HepG2 (cell line): Measurements from ENCODE around the gene DDTL. TPM values are rescaled to one million over a fixed set of nuclear protein-coding genes. Genes with fewer than 3 reads are reported as not detected.

ENCODE experiments used
- ATAC-seq: fragments of 200-7000 bp; cut with Tn5 transposase; 3 replicates; pipeline ENCODE4 v1.9.1; 2020; ENCODE audit warnings: mild to moderate bottlenecking, moderate library complexity
- BruUV-seq: library from RNA; stranded (reverse); fragments of 400-500 nt; replicated peaks from 2 replicates; lab custom pipeline; 2021; lab: Mats Ljungman, UMichigan
- CTCF ChIA-PET: fragments of 300-600 bp; formaldehyde crosslinking; extraction: SDS; loops from one replicate; lab custom pipeline; 2021; ENCODE audit warnings: low total read pairs, inconsistent platforms, low intra/inter-chr PET ratio; lab: Yijun Ruan, JAX
- POLR2A ChIA-PET: fragments of 350-600 bp; sonication (Branson Sonifier 250); formaldehyde crosslinking; loops from one replicate; lab custom pipeline; 2020; ENCODE audit warnings: antibody characterized with exemption, inconsistent platforms; lab: Yijun Ruan, JAX
- DNase-seq: peaks from one replicate; pipeline ENCODE4 v3.0.0-alpha.2; 2015; ENCODE audit warnings: low spot score
- FAIRE-seq: peaks from 3 replicates; lab custom pipeline; 2011; peaks lifted over from hg19 to GRCh38; lab: Jason Lieb, UNC
- H2AFZ ChIP-seq: one replicate; pipeline ENCODE4 v1.6.1; 2011; ENCODE audit warnings: low read length, inconsistent platforms
- H3K27ac ChIP-seq: fragments of 300-600 bp; 3 replicates; pipeline ENCODE4 v1.8.0; 2011; ENCODE audit warnings: mixed run types, mild to moderate bottlenecking, mixed read lengths, low read length, inconsistent platforms; ENCODE audit not compliant: insufficient read depth; ENCODE audit errors: extremely low read length
- H3K27me3 ChIP-seq, 2 experiments: fragments of 200-600 bp in 1 of 2; 2 replicates in 1 of 2; 3 replicates in 1 of 2; pipeline versions ENCODE4 v1.6.0 to v1.8.0; 2011; ENCODE audit warnings: low read length in 2 of 2, mild to moderate bottlenecking in 2 of 2, moderate library complexity in 2 of 2, inconsistent platforms in 1 of 2; ENCODE audit not compliant: insufficient read depth in 2 of 2, control insufficient read depth in 1 of 2
- H3K36me3 ChIP-seq, 2 experiments: fragments of 200-600 bp in 1 of 2; replicated peaks in 1 of 2; 2 replicates in 1 of 2; 3 replicates in 1 of 2; pipeline versions ENCODE4 v1.5.1 to v1.8.0; 2011; ENCODE audit warnings: low read length in 2 of 2, inconsistent platforms in 1 of 2; ENCODE audit not compliant: insufficient read depth in 2 of 2, control insufficient read depth in 1 of 2
- H3K4me1 ChIP-seq: 2 replicates; pipeline ENCODE4 v1.5.1; 2012; ENCODE audit warnings: low read length, inconsistent platforms; ENCODE audit not compliant: insufficient read depth
- H3K4me2 ChIP-seq: 2 replicates; pipeline ENCODE4 v1.6.0; 2011; ENCODE audit warnings: low read depth, low read length, inconsistent platforms
- H3K4me3 ChIP-seq, 3 experiments: fragments of 200-600 bp in 1 of 3; sonication (generic), shearing (Covaris generic) in 1 of 3; replicated peaks in 1 of 3; 2 replicates each; pipeline ENCODE4 v1.5.1; 2011 to 2016; ENCODE audit warnings: low read length in 3 of 3, inconsistent platforms in 2 of 3, low read depth in 2 of 3, mild to moderate bottlenecking in 2 of 3, control low read depth in 1 of 3, mixed read lengths in 1 of 3; ENCODE audit not compliant: insufficient read depth in 1 of 3
- H3K79me2 ChIP-seq: one replicate; pipeline ENCODE4 v1.6.1; 2011; ENCODE audit warnings: low read length, inconsistent platforms; ENCODE audit not compliant: insufficient read depth
- H3K9ac ChIP-seq: 2 replicates; pipeline ENCODE4 v1.6.0; 2011; ENCODE audit warnings: mild to moderate bottlenecking, low read depth, low read length, inconsistent platforms; ENCODE audit not compliant: insufficient read depth
- H3K9me3 ChIP-seq: 2 replicates; pipeline ENCODE4 v1.5.1; 2012; ENCODE audit warnings: mild to moderate bottlenecking, low read length
- H4K20me1 ChIP-seq: 2 replicates; pipeline ENCODE4 v1.6.0; 2011; ENCODE audit warnings: inconsistent platforms, mild to moderate bottlenecking, low read length, moderate library complexity; ENCODE audit not compliant: insufficient read depth
- JARID2 ChIP-seq: sonication (generic); formaldehyde crosslinking; IDR thresholded peaks from 2 replicates; pipeline ENCODE4 v1.8.1; 2023; ENCODE audit warnings: missing genetic modification reagents, inconsistent platforms; ENCODE audit not compliant: insufficient replicate concordance
- PPARG ChIP-seq: conservative IDR thresholded peaks from 2 replicates; pipeline ENCODE4 v1.6.1; 2016; ENCODE audit warnings: missing biosample characterization, missing genetic modification reagents
- ZNF235 ChIP-seq: sonication (generic); formaldehyde crosslinking; IDR thresholded peaks from 2 replicates; pipeline ENCODE4 v1.8.1; 2023; ENCODE audit warnings: mild to moderate bottlenecking, missing genetic modification reagents, borderline replicate concordance
- ZNF382 ChIP-seq: sonication (generic); formaldehyde crosslinking; IDR thresholded peaks from 2 replicates; pipeline ENCODE4 v1.5.0; 2020; ENCODE audit warnings: missing genetic modification reagents, mild to moderate bottlenecking, borderline replicate concordance
- ZNF562 ChIP-seq: sonication (generic); formaldehyde crosslinking; IDR thresholded peaks from 2 replicates; pipeline ENCODE4 v1.8.0; 2022; ENCODE audit warnings: missing genetic modification reagents, borderline replicate concordance
- WGBS: methylation state at CpG from one replicate; pipeline ENCODE4 v1.1.6; 2017; ENCODE audit warnings: low lambda C conversion rate; 5-methylcytosine and 5-hydroxymethylcytosine counted together
- in situ Hi-C: cut with HindIII; loops from 2 replicates; pipeline ENCODE4 v1.10.0; 2017; ENCODE audit warnings: low pct_unique_long_range_greater_than_20kb; ENCODE audit not compliant: extremely low pct_ligation_motif_present
- intact Hi-C: fragments of 100-400 bp; cut with micrococcal nuclease; formaldehyde crosslinking; loops from one replicate; pipeline ENCODE4 v1.10.0; 2022; ENCODE audit not compliant: unreplicated experiment
- polyA plus RNA-seq, 8 experiments: library from polyadenylated mRNA; depleted of rRNA in 3 of 8; stranded (reverse) in 7 of 8; unstranded in 1 of 8; fragments of >200 nt; fragmentation: Illumina TruSeq in 4 of 8; extraction: Trizol in 4 of 8; gene quantifications; 2 replicates each; pipeline versions ENCODE4 v1.2.1 to v1.2.3, GENCODE V29; 2011 to 2016; ENCODE audit warnings: low read depth in 4 of 8, missing spikeins in 1 of 8, mixed read lengths in 1 of 8; ENCODE audit not compliant: insufficient read depth in 1 of 8
- total RNA-seq, 5 experiments: library from RNA; depleted of rRNA; stranded (reverse); fragments of >200 nt; fragmentation: Illumina TruSeq; extraction: Trizol; gene quantifications; 2 replicates each; pipeline ENCODE4 v1.2.3, GENCODE V29; 2016; ENCODE audit warnings: low read depth in 1 of 5
- TF ChIP-seq, protein P1 (sequence below): sonication (generic); formaldehyde crosslinking; IDR thresholded peaks from 2 replicates; pipeline ENCODE4 v1.4.0; 2020; ENCODE audit warnings: mild to moderate bottlenecking, missing genetic modification reagents
- TF ChIP-seq, protein P2 (sequence below): sonication (generic); formaldehyde crosslinking; IDR thresholded peaks from 2 replicates; pipeline ENCODE4 v1.4.0; 2020; ENCODE audit warnings: missing genetic modification reagents
- TF ChIP-seq, protein P3 (sequence below): sonication (generic); formaldehyde crosslinking; IDR thresholded peaks from 2 replicates; pipeline ENCODE4 v1.8.0; 2022; ENCODE audit warnings: low read depth, missing genetic modification reagents

Gene DDTL
- total and polyA plus RNA-seq, 2 of the 13 experiments (the other 11 are each of a cell fraction or from before 2014, with no cell fraction given) = 0.31 TPM; not detected in 1

DNA sequence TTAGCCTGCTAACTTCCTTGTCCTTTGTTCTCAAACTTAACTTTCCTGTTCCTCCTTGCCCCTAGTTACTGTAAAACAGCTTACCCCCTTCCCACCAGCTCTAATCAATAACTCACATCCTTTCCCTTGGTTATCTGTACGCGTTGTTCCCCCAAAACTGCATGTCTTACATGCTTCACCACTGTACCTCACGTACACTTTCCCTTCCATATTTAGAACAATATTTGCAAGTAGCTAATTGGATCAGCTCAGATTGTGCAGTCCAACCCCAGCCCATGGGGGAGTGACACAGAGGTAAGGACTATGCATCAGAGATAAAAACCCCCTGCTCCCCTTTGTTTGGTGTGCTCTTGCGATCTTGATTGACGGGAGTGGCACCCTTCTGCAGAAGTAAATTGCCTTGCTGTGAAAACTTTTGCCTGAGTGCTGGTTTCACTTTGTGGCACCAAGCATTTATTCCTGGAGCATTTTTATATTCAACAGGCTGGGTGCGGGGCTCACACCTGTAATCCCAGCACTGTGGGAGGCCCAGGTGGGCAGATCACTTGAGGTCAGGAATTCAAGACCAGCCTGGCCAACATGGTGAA, 41.6 kb upstream of the DDTL start:
- CTCF ChIA-PET = no interaction called here
- H3K9me3 ChIP-seq = peaks cover under 1% of the 10 kb centered on the region; the same call in 1 of the 2 replicates
- in situ Hi-C loops = loop anchor here (5.0 kb wide), 1 partner anchor 42 kb away; the partner anchor contains the start of gene DDTL

DNA sequence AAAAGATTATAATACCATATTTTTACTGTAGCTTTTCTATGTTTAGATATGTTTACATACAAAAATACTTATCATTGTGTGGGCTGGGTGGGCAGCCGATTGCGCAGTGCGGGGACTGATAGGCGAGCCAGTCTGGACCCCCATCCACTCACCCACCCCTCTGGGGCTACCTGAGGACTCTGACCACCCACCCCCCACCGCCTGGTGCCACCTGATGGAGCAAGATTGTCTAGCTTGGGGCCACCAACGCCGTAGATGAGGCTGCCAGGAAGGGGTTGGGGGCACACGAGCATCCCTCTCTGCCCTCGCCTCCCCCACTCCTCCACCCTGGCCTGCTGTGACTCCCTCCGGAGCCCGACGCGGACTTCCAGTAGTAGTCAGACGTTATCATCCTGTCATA, 40.1 kb upstream of the DDTL start:
- intact Hi-C loops (no loop called here), in situ Hi-C loops (loop anchor here (5.0 kb wide), 1 partner anchor 41 kb away; the partner anchor contains the start of gene DDTL)
- Histone ChIP-seq H3K27me3 (no peaks in the 10 kb centered on the region), H4K20me1 (no peaks in the 10 kb centered on the region), H2AFZ (no peak overlapping the region), H3K9me3 (peaks cover 7% of the 10 kb centered on the region), H3K4me1 (peaks cover 18% of the 10 kb centered on the region), H3K27ac (no peak overlapping the region), H3K36me3 (peaks cover 8 to 36% of the 10 kb centered on the region in 2 experiments), H3K79me2 (no peaks in the 10 kb centered on the region), H3K4me2 (no peak overlapping the region), H3K4me3 (no peak overlapping the region), H3K9ac (no peak overlapping the region)
- 75% methylated on average over 14 of the region's 14 CpGs for WGBS
- no peak for ATAC-seq
- no peak for FAIRE-seq
- no peak for DNase-seq
- BruUV-seq = no TSS peak
- TF ChIP-seq ZNF382 (CRISPR knock-in tag) = no peak
- no peak for TF ChIP-seq ZNF235
- TF ChIP-seq, protein P1, sequence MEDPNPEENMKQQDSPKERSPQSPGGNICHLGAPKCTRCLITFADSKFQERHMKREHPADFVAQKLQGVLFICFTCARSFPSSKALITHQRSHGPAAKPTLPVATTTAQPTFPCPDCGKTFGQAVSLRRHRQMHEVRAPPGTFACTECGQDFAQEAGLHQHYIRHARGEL (CRISPR knock-in tag) = no peak
- no peak for TF ChIP-seq JARID2
- TF ChIP-seq PPARG (CRISPR knock-in tag) = no peak
- TF ChIP-seq, protein P2, sequence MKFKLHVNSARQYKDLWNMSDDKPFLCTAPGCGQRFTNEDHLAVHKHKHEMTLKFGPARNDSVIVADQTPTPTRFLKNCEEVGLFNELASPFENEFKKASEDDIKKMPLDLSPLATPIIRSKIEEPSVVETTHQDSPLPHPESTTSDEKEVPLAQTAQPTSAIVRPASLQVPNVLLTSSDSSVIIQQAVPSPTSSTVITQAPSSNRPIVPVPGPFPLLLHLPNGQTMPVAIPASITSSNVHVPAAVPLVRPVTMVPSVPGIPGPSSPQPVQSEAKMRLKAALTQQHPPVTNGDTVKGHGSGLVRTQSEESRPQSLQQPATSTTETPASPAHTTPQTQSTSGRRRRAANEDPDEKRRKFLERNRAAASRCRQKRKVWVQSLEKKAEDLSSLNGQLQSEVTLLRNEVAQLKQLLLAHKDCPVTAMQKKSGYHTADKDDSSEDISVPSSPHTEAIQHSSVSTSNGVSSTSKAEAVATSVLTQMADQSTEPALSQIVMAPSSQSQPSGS = no peak
- ChIA-PET CTCF (no interaction called here), POLR2A (interaction anchor here (0.9 kb wide), 1 partner anchor 32 kb away, joined by 4 read pairs; the partner anchor contains the start of gene MIF)

More for the DNA sequence above, 41.6 kb upstream of the DDTL start:
- ATAC-seq (no peak), FAIRE-seq (no peak), DNase-seq (peak; percentile 0)
- 0 out of 2 replicates have a peak, but pooled peaks have one; percentile 20 for TF ChIP-seq ZNF562
- TF ChIP-seq, protein P3, sequence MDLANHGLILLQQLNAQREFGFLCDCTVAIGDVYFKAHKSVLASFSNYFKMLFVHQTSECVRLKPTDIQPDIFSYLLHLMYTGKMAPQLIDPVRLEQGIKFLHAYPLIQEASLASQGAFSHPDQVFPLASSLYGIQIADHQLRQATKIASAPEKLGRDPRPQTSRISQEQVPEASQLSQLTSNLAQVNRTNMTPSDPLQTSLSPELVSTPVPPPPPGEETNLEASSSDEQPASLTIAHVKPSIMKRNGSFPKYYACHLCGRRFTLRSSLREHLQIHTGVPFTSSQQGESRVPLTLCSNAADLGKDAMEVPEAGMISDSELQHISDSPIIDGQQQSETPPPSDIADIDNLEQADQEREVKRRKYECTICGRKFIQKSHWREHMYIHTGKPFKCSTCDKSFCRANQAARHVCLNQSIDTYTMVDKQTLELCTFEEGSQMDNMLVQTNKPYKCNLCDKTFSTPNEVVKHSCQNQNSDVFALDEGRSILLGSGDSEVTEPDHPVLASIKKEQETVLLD (CRISPR knock-in tag) = no peak
- Histone ChIP-seq H3K27me3 (no peaks in the 10 kb centered on the region), H4K20me1 (no peaks in the 10 kb centered on the region), H2AFZ (no peak overlapping the region), H3K27ac (no peak overlapping the region), H3K9ac (no peak overlapping the region), H3K4me3 (no peak overlapping the region), H3K4me2 (no peak overlapping the region), H3K79me2 (no peaks in the 10 kb centered on the region), H3K36me3 (peaks cover 6 to 36% of the 10 kb centered on the region in 2 experiments), H3K4me1 (peaks cover 30% of the 10 kb centered on the region)
- WGBS = 94% methylated on average over 5 of the region's 6 CpGs
- intact Hi-C loops = no loop called here
- no TSS peak for BruUV-seq
- POLR2A ChIA-PET = no interaction called here
